ENCODE measurements around the gene MORN5. TPM values are rescaled to one million over a fixed set of nuclear protein-coding genes. Genes with fewer than 3 reads are reported as not detected.

MORN5 gene
- total RNA-seq, 1 donor from 2014 or later = 2.1 TPM

- DNase-seq (ENCODE audit: extremely low spot score, unreplicated experiment) = no peak
- Mint-ChIP-seq H3K4me1 (ENCODE audit: unreplicated experiment) (peaks cover 12% of the 10 kb centered on the region), H3K9me3 (no peaks in the 10 kb centered on the region), H3K4me3 (no peak overlapping the region), H3K27me3 (peaks cover 57% of the 10 kb centered on the region), H3K36me3 (no peaks in the 10 kb centered on the region), H3K27ac (no peak overlapping the region)
- TF ChIP-seq CTCF (conservative IDR thresholded peaks at IDR 0.05) = no peak
Observed at GRCh38 chr9:122133984-122134535, 25.6 kb upstream of the MORN5 start.

GRCh38 chr9:122134822-122135528, 24.7 kb upstream of the MORN5 start:
- Mint-ChIP-seq H3K27me3 (peaks cover 49% of the 10 kb centered on the region), H3K27ac (no peak overlapping the region), H3K4me1 (ENCODE audit: unreplicated experiment) (peaks cover 12% of the 10 kb centered on the region), H3K36me3 (no peaks in the 10 kb centered on the region), H3K4me3 (no peak overlapping the region), H3K9me3 (no peaks in the 10 kb centered on the region)
- DNase-seq (ENCODE audit: extremely low spot score, unreplicated experiment) = no peak
- no peak for TF ChIP-seq CTCF (conservative IDR thresholded peaks at IDR 0.05)

- Mint-ChIP-seq H3K4me3 (no peak overlapping the region), H3K9me3 (no peaks in the 10 kb centered on the region), H3K27me3 (peaks cover 49% of the 10 kb centered on the region), H3K27ac (no peak overlapping the region), H3K4me1 (ENCODE audit: unreplicated experiment) (peaks cover 12% of the 10 kb centered on the region), H3K36me3 (no peaks in the 10 kb centered on the region)
- DNase-seq (ENCODE audit: extremely low spot score, unreplicated experiment) = no peak
- no peak for TF ChIP-seq CTCF (conservative IDR thresholded peaks at IDR 0.05)
Observed at GRCh38 chr9:122135529-122135859, 24.2 kb upstream of the MORN5 start.

GRCh38 chr9:122138560-122139268, 21.0 kb upstream of the MORN5 start:
- H3K9me3 Mint-ChIP-seq = no peaks in the 10 kb centered on the region
- H3K4me1 Mint-ChIP-seq (ENCODE audit: unreplicated experiment) = no peaks in the 10 kb centered on the region
- H3K27me3 Mint-ChIP-seq = peaks cover 23% of the 10 kb centered on the region
- H3K27ac Mint-ChIP-seq = no peak overlapping the region
- DNase-seq (ENCODE audit: extremely low spot score, unreplicated experiment) = no peak
- no peak for TF ChIP-seq CTCF (conservative IDR thresholded peaks at IDR 0.05)
- peaks cover 8% of the 10 kb centered on the region for H3K36me3 Mint-ChIP-seq
- no peak overlapping the region for H3K4me3 Mint-ChIP-seq

- no peak for DNase-seq (ENCODE audit: extremely low spot score, unreplicated experiment)
- H3K36me3 Mint-ChIP-seq = peaks cover 23% of the 10 kb centered on the region
- H3K27me3 Mint-ChIP-seq = peaks cover 9% of the 10 kb centered on the region
- TF ChIP-seq CTCF (conservative IDR thresholded peaks at IDR 0.05) = no peak
- H3K9me3 Mint-ChIP-seq = no peaks in the 10 kb centered on the region
- H3K4me3 Mint-ChIP-seq = no peak overlapping the region
- no peak overlapping the region for H3K27ac Mint-ChIP-seq
- no peaks in the 10 kb centered on the region for H3K4me1 Mint-ChIP-seq (ENCODE audit: unreplicated experiment)
Observed at GRCh38 chr9:122140368-122141193, 19.1 kb upstream of the MORN5 start.

All from type B pancreatic cell (in vitro differentiated cells).